HCT116 (cell line): ENCODE results near the gene A3GALT2. TPM values are rescaled to one million over a fixed set of nuclear protein-coding genes. Genes with fewer than 3 reads are reported as not detected.

Experiments used
- ATAC-seq: fragments of 200-7000 bp; cut with Tn5 transposase; 2 replicates; pipeline ENCODE4 v1.9.1; 2020; ENCODE audit warnings: mild to moderate bottlenecking, moderate library complexity
- BruUV-seq: library from RNA; stranded (reverse); fragments of 400-500 nt; replicated peaks from 2 replicates; lab custom pipeline; 2021; lab: Mats Ljungman, UMichigan
- CTCF ChIA-PET: fragments of 300-600 bp; sonication (Branson Sonifier 250); formaldehyde crosslinking; loops from one replicate; lab custom pipeline; 2021; ENCODE audit warnings: antibody characterized with exemption; lab: Charles Lee
- POLR2A ChIA-PET: fragments of 300-600, 350-600 bp; sonication (Branson Sonifier 250); formaldehyde crosslinking; loops from one replicate; lab custom pipeline; 2021; ENCODE audit warnings: antibody characterized with exemption; lab: Charles Lee
- RAD21 ChIA-PET, 2 experiments: fragments of 300-600 bp; sonication (Branson Sonifier 250); formaldehyde crosslinking; loops; one replicate each; lab custom pipeline; 2023; ENCODE audit warnings: low total read pairs in 2 of 2; ENCODE audit not compliant: uncharacterized antibody in 2 of 2, unreplicated experiment in 2 of 2, low non-redundant PET in 1 of 2; lab: Charles Lee
- DNase-seq: peaks from one replicate; pipeline ENCODE4 v3.0.0-alpha.2; 2010; ENCODE audit warnings: low read depth, low spot score
- H2AFZ ChIP-seq: fragments of 200-600 bp; shearing (Covaris generic), sonication (generic); 2 replicates; pipeline ENCODE4 v1.6.1; 2017; ENCODE audit warnings: low read depth, mixed run types, mixed read lengths, antibody characterized with exemption, low read length; ENCODE audit not compliant: poor library complexity, severe bottlenecking
- H3K27ac ChIP-seq: 2 replicates; pipeline ENCODE4 v1.5.1; 2012; ENCODE audit warnings: low read depth, low read length
- H3K27me3 ChIP-seq: fragments of 200-600 bp; sonication (generic); 2 replicates; pipeline ENCODE4 v1.6.1; 2016; ENCODE audit warnings: mixed run types, low read length, mixed read lengths; ENCODE audit not compliant: insufficient read depth
- H3K36me3 ChIP-seq, 2 experiments: fragments of 200-500 bp in 1 of 2; fragments of 200-600 bp in 1 of 2; sonication (Bioruptor generic) in 1 of 2; sonication (generic) in 1 of 2; 2 replicates each; pipeline versions ENCODE4 v1.5.1 to v1.6.1; 2014 to 2016; ENCODE audit warnings: low read length in 2 of 2, inconsistent platforms in 1 of 2, mixed read lengths in 1 of 2, mixed run types in 1 of 2; ENCODE audit not compliant: insufficient read depth in 2 of 2, control insufficient read depth in 1 of 2
- H3K4me1 ChIP-seq, 2 experiments: fragments of 200-600 bp in 1 of 2; sonication (generic) in 1 of 2; 2 replicates each; pipeline versions ENCODE4 v1.5.1 to v1.6.1; 2012 to 2017; ENCODE audit warnings: low read length in 2 of 2, inconsistent platforms in 1 of 2, mild to moderate bottlenecking in 1 of 2, mixed read lengths in 1 of 2, mixed run types in 1 of 2, moderate library complexity in 1 of 2; ENCODE audit not compliant: insufficient read depth in 2 of 2, control insufficient read depth in 1 of 2
- H3K4me2 ChIP-seq: fragments of 200-600 bp; sonication (generic); 2 replicates; pipeline ENCODE4 v1.6.1; 2017; ENCODE audit warnings: mixed run types, low read length, mixed read lengths
- H3K4me3 ChIP-seq, 2 experiments: fragments of 200-600 bp in 1 of 2; sonication (generic) in 1 of 2; replicated peaks in 1 of 2; 2 replicates each; pipeline ENCODE4 v1.5.1; 2011 to 2016; ENCODE audit warnings: low read length in 2 of 2, control low read depth in 1 of 2, low read depth in 1 of 2, mild to moderate bottlenecking in 1 of 2, mixed read lengths in 1 of 2, mixed run types in 1 of 2
- H3K79me2 ChIP-seq: fragments of 200-600 bp; sonication (generic); 2 replicates; pipeline ENCODE4 v1.6.1; 2017; ENCODE audit warnings: mild to moderate bottlenecking, mixed run types, low read length, moderate library complexity, mixed read lengths; ENCODE audit not compliant: insufficient read depth
- H3K9ac ChIP-seq: fragments of 200-600 bp; sonication (generic); 2 replicates; pipeline ENCODE4 v1.6.1; 2016; ENCODE audit warnings: low read length, mixed read lengths
- H3K9me2 ChIP-seq: fragments of 200-600 bp; sonication (generic), shearing (Covaris generic); 2 replicates; pipeline ENCODE4 v1.6.1; 2017; ENCODE audit warnings: mixed run types, mild to moderate bottlenecking, moderate library complexity; ENCODE audit not compliant: insufficient read depth
- H3K9me3 ChIP-seq, 2 experiments: fragments of 200-500 bp in 1 of 2; fragments of 200-600 bp in 1 of 2; sonication (Bioruptor generic) in 1 of 2; sonication (generic) in 1 of 2; 2 replicates each; pipeline ENCODE4 v1.6.1; 2014 to 2017; ENCODE audit warnings: low read length in 2 of 2, mixed read lengths in 2 of 2, inconsistent platforms in 1 of 2, low read depth in 1 of 2, mild to moderate bottlenecking in 1 of 2, mixed run types in 1 of 2, moderate library complexity in 1 of 2; ENCODE audit not compliant: control insufficient read depth in 1 of 2, insufficient read depth in 1 of 2
- H4K20me1 ChIP-seq: fragments of 200-600 bp; sonication (generic), shearing (Covaris generic); 2 replicates; pipeline ENCODE4 v1.6.1; 2017; ENCODE audit warnings: mixed run types, mild to moderate bottlenecking, moderate library complexity; ENCODE audit not compliant: insufficient read depth
- ATF3 ChIP-seq: IDR thresholded peaks from 2 replicates; pipeline ENCODE4 v1.6.1; 2012
- CBX3 ChIP-seq: IDR thresholded peaks from 2 replicates; pipeline ENCODE4 v1.6.1; 2012; ENCODE audit warnings: low read depth
- CEBPB ChIP-seq: IDR thresholded peaks from 2 replicates; pipeline ENCODE4 v1.6.1; 2012; ENCODE audit warnings: low read depth
- CTCF ChIP-seq, 3 experiments: fragments of 200-600 bp in 1 of 3; sonication (generic) in 1 of 3; IDR thresholded peaks in 2 of 3; conservative IDR thresholded peaks in 1 of 3; 2 replicates each; pipeline ENCODE4 v1.5.1; 2012 to 2017; ENCODE audit warnings: low read depth in 2 of 3, low read length in 2 of 3, antibody characterized with exemption in 1 of 3, borderline replicate concordance in 1 of 3, control low read depth in 1 of 3, mild to moderate bottlenecking in 1 of 3, mixed read lengths in 1 of 3, mixed run types in 1 of 3, moderate library complexity in 1 of 3; ENCODE audit not compliant: insufficient read depth in 1 of 3
- EZH2phosphoT487 ChIP-seq: fragments of 200-600 bp; IDR thresholded peaks from 2 replicates; pipeline ENCODE4 v1.6.1; 2018; ENCODE audit warnings: antibody characterized with exemption, borderline replicate concordance
- JUND ChIP-seq: IDR thresholded peaks from 2 replicates; pipeline ENCODE4 v1.6.1; 2012
- RAD21 ChIP-seq: IDR thresholded peaks from 2 replicates; pipeline ENCODE4 v1.6.1; 2012; ENCODE audit warnings: low read depth, mild to moderate bottlenecking
- SIN3A ChIP-seq: IDR thresholded peaks from 2 replicates; pipeline ENCODE4 v1.6.1; 2012; ENCODE audit warnings: low read depth
- YY1 ChIP-seq: IDR thresholded peaks from 2 replicates; pipeline ENCODE4 v1.6.1; 2011; ENCODE audit warnings: low read length, low read depth, moderate library complexity, mild to moderate bottlenecking; ENCODE audit not compliant: insufficient replicate concordance; ENCODE audit errors: extremely low read depth
- ZBTB33 ChIP-seq: IDR thresholded peaks from 2 replicates; pipeline ENCODE4 v1.6.1; 2011; ENCODE audit warnings: mild to moderate bottlenecking, low read length, moderate library complexity; ENCODE audit not compliant: insufficient replicate concordance; ENCODE audit errors: extremely low read depth
- ZFX ChIP-seq: fragments of 450-650 bp; IDR thresholded peaks from 2 replicates; pipeline ENCODE4 v1.6.1; 2017
- intact Hi-C: fragments of 100-400 bp; cut with micrococcal nuclease; formaldehyde crosslinking; loops from 2 replicates; pipeline ENCODE4 v1.10.0; 2022
- total RNA-seq: library from RNA; stranded (reverse); gene quantifications from one replicate; pipeline ENCODE4 v1.2.1, GENCODE V29; 2021; ENCODE audit not compliant: unreplicated experiment

Gene A3GALT2
- total RNA-seq, 1 experiment from 2014 or later = not detected

GRCh38 chr1:33332881-33333280, 12.0 kb upstream of the A3GALT2 start:
- H3K4me3 ChIP-seq = no peak overlapping the region
- ChIA-PET POLR2A (no interaction called here), RAD21 (no interaction called here), CTCF (no interaction called here)
- H3K9me3 ChIP-seq = no peaks in the 10 kb centered on the region
- H4K20me1 ChIP-seq = peaks cover 3% of the 10 kb centered on the region; the same call in 1 of the 2 replicates
- intact Hi-C loops = no loop called here
- H2AFZ ChIP-seq = no peak overlapping the region
- DNase-seq (no peak), ATAC-seq (no peak)
- no peaks in the 10 kb centered on the region for H3K27me3 ChIP-seq
- no peaks in the 10 kb centered on the region for H3K4me1 ChIP-seq
- no peak for TF ChIP-seq CTCF (IDR thresholded peaks at IDR 0.05 in 2 of 3, conservative IDR thresholded peaks at IDR 0.05 in 1 of 3; ENCODE audit: borderline replicate concordance in 1 of 3, insufficient read depth in 1 of 3, low read depth in 2 of 3, low read length in 2 of 3)
- TF ChIP-seq ZBTB33 = no peak
- TF ChIP-seq ZFX = no peak
- TF ChIP-seq EZH2phosphoT487 = no peak
- no peak for TF ChIP-seq SIN3A
- TF ChIP-seq CEBPB = no peak
- no peak for TF ChIP-seq RAD21
- no peak for TF ChIP-seq JUND
- no peak for TF ChIP-seq ATF3
- TF ChIP-seq YY1 = no peak
- no peak for TF ChIP-seq CBX3
- no TSS peak for BruUV-seq
- peaks cover 73 to 80% of the 10 kb centered on the region in 2 experiments for H3K36me3 ChIP-seq
- H3K4me2 ChIP-seq = no peak overlapping the region
- no peak overlapping the region for H3K27ac ChIP-seq
- no peak overlapping the region for H3K9ac ChIP-seq
- no peaks in the 10 kb centered on the region for H3K9me2 ChIP-seq
- H3K79me2 ChIP-seq = peaks cover 70% of the 10 kb centered on the region
